Activated CD8-positive, alpha-beta memory T cell treated with anti-CD3 and anti-CD28 coated beads for 1 hour (primary cell): ENCODE results near the gene FAR2.
"Not testable (repeated sequence)": the region's sequence is repeated elsewhere in the genome, so short reads cannot be mapped to it uniquely, and the experiment has no call there.

ENCODE experiments used
- DNase-seq, 2 donors: peaks; one replicate each; pipeline ENCODE4 v3.0.0-alpha.2; 2020; ENCODE audit warnings: low read depth in 1 of 2; ENCODE audit errors: extremely low read depth in 1 of 2

Gene FAR2

DNA sequence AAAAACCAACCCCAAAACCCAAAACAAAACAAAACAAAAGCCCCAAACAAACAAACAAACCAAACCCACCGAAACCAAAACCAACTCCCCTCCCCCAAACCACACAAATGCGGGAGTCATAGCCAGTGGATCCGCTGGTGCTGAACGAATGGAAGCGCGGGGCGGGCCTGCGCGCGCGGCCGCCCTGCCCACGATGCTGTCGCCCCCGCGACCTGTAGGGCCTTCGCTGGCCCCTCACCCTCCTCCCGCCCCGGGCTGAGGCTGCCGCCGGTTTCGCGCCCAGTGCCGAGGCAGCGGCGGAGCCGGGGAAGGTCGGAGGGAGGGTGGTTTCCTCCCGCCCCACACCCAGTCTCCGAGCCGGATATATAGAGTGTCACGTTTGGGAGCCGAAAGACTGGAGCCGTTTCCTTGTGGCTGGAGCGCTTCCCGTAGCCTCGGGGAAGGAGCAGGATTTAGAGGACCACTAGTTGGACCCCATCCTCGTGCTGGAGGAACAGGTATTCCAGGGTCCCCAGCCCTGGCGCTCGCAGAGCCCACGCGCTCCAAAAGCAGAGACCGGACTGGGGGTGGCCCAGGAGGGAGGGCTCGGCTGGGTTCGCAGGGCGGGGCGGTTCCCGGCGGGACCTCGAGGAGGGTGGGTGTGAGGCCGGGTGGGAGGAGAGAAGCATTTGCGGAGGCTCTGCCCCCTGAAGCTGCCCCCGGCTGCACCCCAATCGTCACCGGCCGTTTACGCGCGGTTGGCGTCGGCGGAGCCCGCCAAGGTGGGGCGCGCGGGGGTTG lies at the start of gene FAR2:
Gene FAR2, plus strand, starts transcription at position 368 of the 780 bp plus-strand sequence. CDS start 121,172 bp downstream, outside the sequence.
- peak in 1 of 2 donors; percentile 13 for DNase-seq

- DNase-seq = no peak
Observed at GRCh38 chr12:29102741-29103140, 46.3 kb upstream of the FAR2 start.

DNA sequence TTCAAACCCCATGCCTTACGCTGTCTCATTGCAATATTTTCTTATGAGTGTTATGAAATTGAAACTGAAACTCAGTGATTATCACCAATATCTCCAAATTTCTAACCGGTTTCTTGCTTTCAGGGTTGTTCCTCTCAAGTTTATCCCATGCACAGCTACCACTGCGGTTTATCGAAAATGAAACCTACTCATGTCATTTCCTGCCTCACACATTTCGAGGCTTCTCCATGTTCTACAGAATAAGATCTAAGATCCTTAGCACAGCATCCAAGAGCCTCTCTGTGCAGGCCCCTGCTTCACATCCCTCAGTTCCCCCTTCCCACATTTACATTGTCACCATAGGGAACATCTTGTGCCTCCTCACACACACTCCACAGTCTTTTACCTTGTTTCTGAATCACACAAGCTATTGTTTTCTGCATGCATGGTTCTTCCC lies 45.5 kb upstream of the FAR2 start:
- DNase-seq = peak in 1 of 2 donors; percentile 5

- no peak for DNase-seq
Observed at GRCh38 chr12:29104516-29104915, 44.6 kb upstream of the FAR2 start.

- no peak for DNase-seq
Observed at GRCh38 chr12:29110506-29111442, 38.3 kb upstream of the FAR2 start.

DNA sequence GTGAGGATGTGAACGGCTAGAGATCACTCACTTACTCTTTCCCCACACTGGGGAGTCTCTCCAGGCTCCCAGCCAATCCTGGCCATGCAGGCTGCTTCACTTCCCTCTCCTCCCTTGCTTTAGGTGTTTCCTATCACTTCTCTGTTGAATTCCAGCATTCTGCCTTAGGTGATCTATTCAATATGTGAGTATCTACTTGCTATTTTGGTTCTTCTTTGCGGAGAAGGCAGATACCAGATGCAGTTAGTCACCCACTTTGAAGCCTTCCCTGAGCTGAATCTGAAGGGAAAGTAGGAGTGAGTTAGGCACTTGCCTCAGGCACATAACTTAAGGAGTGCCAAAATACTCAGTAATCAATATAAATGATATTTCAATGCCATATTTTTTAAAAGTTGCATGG lies 36.0 kb upstream of the FAR2 start:
- DNase-seq = no peak

GRCh38 chr12:29116414-29116813 lies 32.7 kb upstream of the FAR2 start:
- DNase-seq = no peak

DNA sequence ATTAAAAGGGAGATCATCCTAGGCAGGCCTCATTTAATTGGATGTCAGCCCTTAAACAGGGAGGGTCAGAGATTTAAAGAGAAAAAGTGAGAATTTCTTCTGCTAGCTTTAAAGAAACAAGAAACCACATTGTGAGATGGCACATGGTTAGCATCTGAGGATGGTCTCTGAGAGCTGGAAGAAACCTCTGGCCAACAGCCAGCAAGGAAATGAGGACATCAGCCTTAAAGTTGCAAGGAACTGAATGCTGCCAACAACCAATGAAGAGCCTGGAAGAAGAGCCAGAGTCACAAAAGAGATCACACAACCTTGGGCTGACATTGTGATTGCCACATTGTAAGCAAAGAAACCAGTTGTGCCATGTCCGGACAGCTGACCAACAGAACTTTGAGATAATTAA lies 17.5 kb upstream of the FAR2 start:
- DNase-seq = no peak

- DNase-seq = no peak
Observed at GRCh38 chr12:29132316-29132715, 16.8 kb upstream of the FAR2 start.

DNA sequence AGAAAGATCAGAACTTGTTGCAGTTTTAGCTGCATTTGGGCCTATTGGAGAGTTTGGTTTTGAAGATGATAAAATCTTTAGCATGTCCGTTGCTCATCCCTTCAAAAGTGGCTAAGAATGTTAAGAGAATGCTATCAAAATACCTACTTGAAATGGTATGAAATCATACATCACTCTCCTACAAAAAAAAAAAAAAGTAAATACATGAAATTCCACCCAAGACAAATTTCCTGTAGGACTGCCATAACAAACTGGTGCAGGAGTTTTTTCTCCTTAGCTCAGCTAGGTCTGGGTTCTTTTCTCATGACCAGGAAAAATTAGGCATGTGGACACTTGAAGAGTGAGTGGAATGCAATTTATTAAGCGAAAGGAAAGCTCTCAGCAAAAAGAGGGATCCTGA lies 15.9 kb upstream of the FAR2 start:
- no peak for DNase-seq

DNA sequence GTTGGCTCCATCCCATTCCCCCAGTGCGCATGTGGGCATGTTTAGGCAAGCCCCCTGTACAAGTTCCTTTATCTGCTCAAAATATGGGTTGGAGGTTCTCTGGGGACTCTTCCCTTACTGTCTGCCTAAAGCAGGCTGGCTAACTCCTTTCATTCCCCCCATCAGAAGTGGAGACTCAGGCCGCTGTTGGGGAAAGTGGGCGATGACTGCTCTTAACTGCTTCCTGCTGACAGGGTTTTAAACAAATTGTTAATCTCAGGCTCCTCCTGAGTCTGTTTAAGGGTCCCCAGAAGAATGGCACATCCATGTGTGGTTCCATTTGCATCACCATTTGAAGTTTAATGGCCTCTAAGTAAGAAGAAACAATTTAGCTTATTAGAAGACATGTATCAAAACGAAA lies 15.4 kb upstream of the FAR2 start:
- no peak for DNase-seq

- not testable (repeated sequence) for DNase-seq
Observed at GRCh38 chr12:29138256-29138655, 10.8 kb upstream of the FAR2 start.

DNA sequence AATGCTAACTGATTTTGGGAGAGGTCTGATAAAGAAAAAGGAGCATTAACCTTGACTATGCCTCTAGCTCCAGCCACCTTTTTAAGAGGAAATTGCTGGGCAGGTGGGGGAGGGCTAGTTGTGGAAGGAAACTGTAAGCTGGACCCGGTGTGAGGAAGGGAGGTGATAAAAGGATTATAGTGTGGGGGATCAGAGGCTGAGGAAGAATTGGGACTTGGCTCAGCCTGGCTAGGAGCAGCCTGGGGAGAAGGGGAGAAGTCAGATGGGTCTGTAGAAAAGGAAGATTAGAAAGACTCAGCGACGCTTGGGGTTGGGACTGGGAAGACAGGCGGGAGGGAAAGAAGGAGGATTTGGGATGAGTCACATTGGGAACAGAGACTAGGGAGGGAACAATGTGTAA lies 10.2 kb upstream of the FAR2 start:
- not testable (repeated sequence) for DNase-seq

- no peak for DNase-seq
Observed at GRCh38 chr12:29145372-29146170, 3.5 kb upstream of the FAR2 start.

DNA sequence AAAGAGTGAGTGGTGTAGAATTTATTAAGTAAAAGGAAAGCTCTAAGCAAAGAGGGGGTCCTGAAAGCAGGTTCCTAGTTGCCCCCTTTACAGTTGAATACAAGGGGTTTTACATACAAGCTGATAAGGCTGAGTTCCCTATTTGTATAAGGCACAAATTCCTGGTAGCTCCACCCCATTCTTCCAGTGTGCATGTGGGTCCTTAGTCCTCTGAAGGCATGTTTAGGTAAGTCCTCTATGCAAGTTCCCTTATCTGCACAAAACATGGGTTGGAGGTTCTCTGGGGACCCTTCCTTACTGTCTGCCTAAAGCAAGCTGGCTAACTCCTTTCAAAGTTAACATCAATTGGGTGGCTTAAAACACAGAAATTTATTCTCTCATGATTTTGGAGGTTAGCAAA lies 2.9 kb upstream of the FAR2 start:
- DNase-seq = no peak

- no peak for DNase-seq
Observed at GRCh38 chr12:29147731-29148595, 1.1 kb upstream of the FAR2 start.

GRCh38 chr12:29148596-29148910 lies 525 bp upstream of the FAR2 start:
- no peak for DNase-seq

- no peak for DNase-seq
Observed at GRCh38 chr12:29149691-29150281, 708 bp downstream of the FAR2 start.

- DNase-seq = no peak
Observed at GRCh38 chr12:29150462-29150861, 1.4 kb downstream of the FAR2 start.
